ENCODE measurements around the gene PCDHGB4. TPM values are rescaled to one million over a fixed set of nuclear protein-coding genes. Genes with fewer than 3 reads are reported as not detected.

PCDHGB4 gene
- total and polyA plus RNA-seq, 2 of the 8 experiments (the other 6 are each of a cell fraction or from before 2014, with no cell fraction given), result 8.0 to 9.1 TPM

DNA sequence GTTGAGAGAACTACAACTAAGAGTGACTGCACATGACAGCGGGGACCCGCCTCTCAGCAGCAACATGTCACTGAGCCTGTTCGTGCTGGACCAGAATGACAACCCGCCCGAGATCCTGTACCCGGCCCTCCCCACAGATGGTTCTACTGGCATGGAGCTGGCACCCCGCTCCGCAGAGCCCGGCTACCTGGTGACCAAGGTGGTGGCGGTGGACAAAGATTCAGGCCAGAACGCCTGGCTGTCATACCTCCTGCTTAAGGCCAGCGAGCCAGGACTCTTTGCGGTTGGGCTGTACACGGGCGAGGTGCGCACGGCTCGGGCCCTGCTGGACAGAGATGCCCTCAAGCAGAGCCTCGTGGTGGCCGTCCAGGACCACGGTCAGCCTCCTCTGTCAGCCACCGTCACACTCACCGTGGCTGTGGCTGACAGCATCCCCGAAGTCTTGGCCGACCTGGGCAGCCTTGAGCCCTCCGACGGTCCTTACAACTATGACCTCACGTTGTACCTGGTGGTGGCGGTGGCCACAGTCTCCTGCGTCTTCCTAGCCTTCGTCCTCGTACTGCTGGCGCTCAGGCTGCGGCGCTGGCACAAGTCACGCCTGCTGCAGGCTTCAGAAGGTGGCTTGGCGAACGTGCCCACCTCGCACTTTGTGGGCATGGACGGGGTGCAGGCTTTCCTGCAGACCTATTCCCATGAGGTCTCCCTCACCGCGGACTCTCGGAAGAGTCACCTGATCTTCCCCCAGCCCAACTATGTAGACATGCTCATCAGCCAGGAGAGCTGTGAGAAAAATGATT is 2.8 kb upstream of the PCDHGB4 start:
- H2BK12ac ChIP-seq (ENCODE audit: low read depth, low read length), result no peak overlapping the region
- TF ChIP-seq POU5F1 (IDR thresholded peaks at IDR 0.05; ENCODE audit: low read depth, low read length), result no peak
- no peak for TF ChIP-seq BRCA1 (IDR thresholded peaks at IDR 0.05; ENCODE audit: low read depth, low read length)
- TF ChIP-seq TEAD4 (IDR thresholded peaks at IDR 0.05; ENCODE audit: low read depth, low read length), result no peak
- no peak for TF ChIP-seq EP300 (IDR thresholded peaks at IDR 0.05; ENCODE audit: borderline replicate concordance in 1 of 2, low read depth in 2 of 2, low read length in 2 of 2)
- TF ChIP-seq TAF7 (optimal IDR thresholded peaks at IDR 0.05; ENCODE audit: borderline replicate concordance, low read depth, low read length), result no peak
- TF ChIP-seq MAFK (IDR thresholded peaks at IDR 0.05; ENCODE audit: low read depth, low read length), result no peak
- TF ChIP-seq, protein P1, sequence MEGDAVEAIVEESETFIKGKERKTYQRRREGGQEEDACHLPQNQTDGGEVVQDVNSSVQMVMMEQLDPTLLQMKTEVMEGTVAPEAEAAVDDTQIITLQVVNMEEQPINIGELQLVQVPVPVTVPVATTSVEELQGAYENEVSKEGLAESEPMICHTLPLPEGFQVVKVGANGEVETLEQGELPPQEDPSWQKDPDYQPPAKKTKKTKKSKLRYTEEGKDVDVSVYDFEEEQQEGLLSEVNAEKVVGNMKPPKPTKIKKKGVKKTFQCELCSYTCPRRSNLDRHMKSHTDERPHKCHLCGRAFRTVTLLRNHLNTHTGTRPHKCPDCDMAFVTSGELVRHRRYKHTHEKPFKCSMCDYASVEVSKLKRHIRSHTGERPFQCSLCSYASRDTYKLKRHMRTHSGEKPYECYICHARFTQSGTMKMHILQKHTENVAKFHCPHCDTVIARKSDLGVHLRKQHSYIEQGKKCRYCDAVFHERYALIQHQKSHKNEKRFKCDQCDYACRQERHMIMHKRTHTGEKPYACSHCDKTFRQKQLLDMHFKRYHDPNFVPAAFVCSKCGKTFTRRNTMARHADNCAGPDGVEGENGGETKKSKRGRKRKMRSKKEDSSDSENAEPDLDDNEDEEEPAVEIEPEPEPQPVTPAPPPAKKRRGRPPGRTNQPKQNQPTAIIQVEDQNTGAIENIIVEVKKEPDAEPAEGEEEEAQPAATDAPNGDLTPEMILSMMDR (IDR thresholded peaks at IDR 0.05; ENCODE audit: control extremely low read depth in 1 of 3, insufficient read depth in 1 of 3, low read depth in 1 of 3, low read length in 3 of 3), result no peak
- no peak for TF ChIP-seq SUZ12 (IDR thresholded peaks at IDR 0.05; ENCODE audit: low read length)
- no peak for TF ChIP-seq SP1 (IDR thresholded peaks at IDR 0.05; ENCODE audit: low read depth, low read length)
- no peak for TF ChIP-seq SAP30 (IDR thresholded peaks at IDR 0.05; ENCODE audit: insufficient read depth, insufficient replicate concordance, low read length)

More for the DNA sequence above, 2.8 kb upstream of the PCDHGB4 start:
- Histone ChIP-seq H3K14ac (ENCODE audit: insufficient read length) (no peak overlapping the region), H2BK120ac (replicated peaks; ENCODE audit: low read depth, low read length) (no peak overlapping the region), H3K18ac (ENCODE audit: extremely low read depth, low read length) (no peak overlapping the region), H3K23ac (ENCODE audit: insufficient read length) (no peak overlapping the region), H3K56ac (replicated peaks; ENCODE audit: insufficient read length, low read depth, low read length) (no peak overlapping the region), H3K79me1 (ENCODE audit: low read depth, low read length) (no peaks in the 10 kb centered on the region), H3K9me3 (ENCODE audit: insufficient read depth in 2 of 2, low read depth in 1 of 2, low read length in 1 of 2) (peaks cover 37 to 41% of the 10 kb centered on the region in 2 experiments), H4K20me1 (replicated peaks in 1 of 2; ENCODE audit: control insufficient read depth in 1 of 2, insufficient read depth in 2 of 2, low read length in 2 of 2) (no peaks in the 10 kb centered on the region), H2BK20ac (ENCODE audit: low read length) (no peak overlapping the region), H2BK5ac (ENCODE audit: low read depth, low read length) (no peak overlapping the region), H3K4me2 (ENCODE audit: insufficient read depth in 1 of 2, low read depth in 2 of 2, low read length in 2 of 2) (no peak overlapping the region), H4K8ac (ENCODE audit: extremely low read depth, insufficient read depth, low read length) (no peak overlapping the region), H3K23me2 (ENCODE audit: low read depth, low read length) (no peaks in the 10 kb centered on the region; the same call in 1 of the 2 replicates), H3K36me3 (ENCODE audit: control insufficient read depth in 2 of 4, insufficient read depth in 4 of 4, low read length in 3 of 4) (peaks cover 0 to 14% (median 0%) of the 10 kb centered on the region in 4 experiments; a peak in 2 of 8 replicates), H2AK5ac (ENCODE audit: low read depth, low read length) (no peak overlapping the region), H3K27me3 (replicated peaks in 1 of 4; ENCODE audit: control insufficient read depth in 3 of 4, extremely low read depth in 1 of 4, insufficient read depth in 3 of 4, low read length in 3 of 4) (no peaks in the 10 kb centered on the region; a peak in 1 of 7 replicates), H3K4me3 (ENCODE audit: extremely low read depth in 1 of 4, insufficient read depth in 2 of 4, low read depth in 3 of 4, low read length in 4 of 4) (no peak overlapping the region), H3K4me1 (replicated peaks in 1 of 4; ENCODE audit: control insufficient read depth in 3 of 4, insufficient read depth in 4 of 4, low read length in 3 of 4) (no peaks in the 10 kb centered on the region), H3K79me2 (ENCODE audit: control insufficient read depth in 1 of 2, insufficient read depth in 2 of 2, low read length in 2 of 2) (no peaks in the 10 kb centered on the region), H2AFZ (ENCODE audit: low read length) (no peak overlapping the region), H3K9ac (replicated peaks in 1 of 4; ENCODE audit: extremely low read depth in 1 of 4, low read depth in 3 of 4, low read length in 3 of 4) (no peak overlapping the region), H4K91ac (replicated peaks; ENCODE audit: insufficient read length, low read length) (no peak overlapping the region), H3K27ac (ENCODE audit: low read depth, low read length) (no peak overlapping the region), H3K4ac (replicated peaks; ENCODE audit: insufficient read length, low read depth, low read length) (no peak overlapping the region), H2BK15ac (ENCODE audit: low read length) (no peak overlapping the region), H4K5ac (ENCODE audit: insufficient read length, low read depth, low read length) (no peak overlapping the region)
- ChIA-PET POLR2A (ENCODE audit: partially characterized antibody) (no interaction called here), CTCF (ENCODE audit: partially characterized antibody) (no interaction called here)
- FAIRE-seq (no peak), DNase-seq (ENCODE audit: low read depth in 1 of 2, low spot score in 2 of 2) (no peak)
- WGBS, 2 experiments (ENCODE audit: extremely low coverage in 1 of 2, insufficient coverage in 1 of 2, insufficient read length in 1 of 2, insufficient replicate concordance in 2 of 2, low coverage in 1 of 2, low lambda C conversion rate in 2 of 2, missing lambda C conversion rate in 1 of 2), result 91% methylated on average over 43 of the region's 43 CpGs; no CpG with 5 or more reads in 1 of the 2 experiments

Data from H1 (cell line).